Motor neuron (in vitro differentiated cells): ENCODE measurements around the gene BOLA2B. TPM values are rescaled to one million over a fixed set of nuclear protein-coding genes. Genes with fewer than 3 reads are reported as not detected.
A peak's percentile ranks its signal among the peaks of the same experiment; 100 is the strongest.

Experiments
- ATAC-seq, 8 experiments: fragments of 200-7000 bp; cut with Tn5 transposase; replicated peaks in 6 of 8; 2 replicates each; pipeline ENCODE4 v1.8.0; 2021; ENCODE audit warnings: mild to moderate bottlenecking in 8 of 8, moderate library complexity in 8 of 8
- H3K27ac ChIP-seq, 2 donors: fragments of 250-450 bp; sonication (Bioruptor Pico); 2 replicates each; pipeline ENCODE4 v1.9.0; 2021; ENCODE audit warnings: antibody characterized with exemption in 2 of 2, mild to moderate bottlenecking in 2 of 2, moderate library complexity in 1 of 2
- H3K4me1 ChIP-seq, 2 donors: fragments of 250-450 bp; sonication (Bioruptor Pico); replicated peaks in 1 of 2; 2 replicates each; pipeline ENCODE4 v1.6.1; 2021; ENCODE audit warnings: antibody characterized with exemption in 2 of 2, mild to moderate bottlenecking in 2 of 2, moderate library complexity in 1 of 2
- H3K4me3 ChIP-seq, 5 donors: fragments of 250-450 bp; sonication (Bioruptor Pico); 2 replicates each; pipeline ENCODE4 v1.9.0; 2021; ENCODE audit warnings: antibody characterized with exemption in 5 of 5, mild to moderate bottlenecking in 5 of 5, moderate library complexity in 4 of 5
- WGBS, 10 experiments: fragments of 450-650 bp; shearing (Covaris generic); methylation state at CpG; one replicate each; pipeline ENCODE4 v1.0.0; 2022; 5-methylcytosine and 5-hydroxymethylcytosine counted together
- in situ Hi-C, 9 experiments: fragments of 400-800 bp; cut with MboI; loops; one replicate each; pipeline ENCODE4 v1.15.0; 2021; ENCODE audit warnings: low sequenced_read_pairs in 9 of 9, low pct_unique_long_range_greater_than_20kb in 2 of 9; ENCODE audit not compliant: unreplicated experiment in 9 of 9
- total RNA-seq, 8 experiments: library from RNA; unstranded; fragments of 300-600 nt; gene quantifications; 2 replicates each; pipeline versions ENCODE4 v1.2.3 to v1.2.4, GENCODE V29; 2022

BOLA2B gene
- total RNA-seq, 8 experiments from 2014 or later, result 80.6 to 216 (median 144) TPM

DNA sequence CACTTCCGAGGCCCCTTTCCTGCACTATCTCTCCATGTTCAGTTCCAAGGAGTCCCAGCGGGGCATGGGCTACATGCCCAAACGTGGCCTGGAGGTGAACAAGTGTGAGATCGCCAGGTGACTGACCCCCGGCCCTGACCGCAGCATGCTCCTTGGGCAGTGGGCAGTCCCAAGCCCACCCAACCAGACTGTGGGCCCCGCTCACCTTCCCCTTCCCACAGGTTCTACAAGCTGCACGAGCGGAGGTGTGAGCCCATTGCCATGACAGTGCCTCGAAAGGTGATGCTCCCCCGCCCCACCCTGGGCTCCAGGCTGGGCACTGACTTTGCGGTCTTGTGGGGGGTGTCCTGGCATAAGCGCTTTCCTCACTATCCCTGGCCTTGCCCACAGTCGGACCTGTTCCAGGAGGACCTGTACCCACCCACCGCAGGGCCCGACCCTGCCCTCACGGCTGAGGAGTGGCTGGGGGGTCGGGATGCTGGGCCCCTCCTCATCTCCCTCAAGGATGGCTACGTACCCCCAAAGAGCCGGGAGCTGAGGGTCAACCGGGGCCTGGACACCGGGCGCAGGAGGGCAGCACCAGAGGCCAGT, 5.4 kb downstream of the BOLA2B start:
- Histone ChIP-seq H3K4me3 (no peak overlapping the region), H3K4me1 (peaks cover 11 to 12% of the 10 kb centered on the region in 2 donors), H3K27ac (no peak overlapping the region)
- no peak for ATAC-seq
- in situ Hi-C loops, result no loop called here
- 80 to 92% methylated on average over 2 to 7 of the region's 23 CpGs; no CpG with 5 or more reads in 8 of the 10 experiments for WGBS, 10 experiments

DNA sequence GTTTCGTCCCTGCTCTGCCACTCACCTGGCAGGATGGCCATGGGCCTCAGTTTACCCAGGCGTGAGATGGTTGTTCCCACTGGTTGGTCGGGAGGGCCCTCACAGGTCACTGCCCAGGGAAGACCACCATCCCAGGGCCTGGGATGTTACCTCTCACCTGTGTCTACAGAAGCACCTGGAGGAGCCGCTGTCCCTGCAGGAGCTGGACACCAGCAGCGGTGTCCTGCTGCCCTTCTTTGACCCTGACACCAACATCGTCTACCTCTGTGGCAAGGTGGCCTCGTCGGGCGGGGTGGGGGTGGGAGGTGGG, 6.0 kb downstream of the BOLA2B start:
- in situ Hi-C loops, result no loop called here
- peaks cover 11 to 17% of the 10 kb centered on the region in 2 donors for H3K4me1 ChIP-seq
- WGBS, 10 experiments, result 60% methylated on average over 1 of the region's 9 CpGs; no CpG with 5 or more reads in 9 of the 10 experiments

GRCh38 chr16:30186782-30187555, 6.5 kb downstream of the BOLA2B start:
- peak in 1 of 8 experiments; percentile 5 for ATAC-seq
- no peak overlapping the region for H3K27ac ChIP-seq
- no peak overlapping the region for H3K4me3 ChIP-seq
- peaks cover 11 to 17% of the 10 kb centered on the region in 2 donors for H3K4me1 ChIP-seq
- in situ Hi-C loops, result no loop called here
- WGBS, 10 experiments, result 20 to 100% (median 70%) methylated on average over 1 to 11 of the region's 36 CpGs; no CpG with 5 or more reads in 5 of the 10 experiments

More for the DNA sequence above, 6.0 kb downstream of the BOLA2B start:
- no peak overlapping the region for H3K4me3 ChIP-seq
- H3K27ac ChIP-seq, result no peak overlapping the region
- no peak for ATAC-seq

- ATAC-seq, result no peak
- no CpG with 5 or more reads among the region's 9 CpGs for WGBS, 10 experiments
- in situ Hi-C loops, result no loop called here
- Histone ChIP-seq H3K27ac (no peak overlapping the region), H3K4me1 (peaks cover 11 to 17% of the 10 kb centered on the region in 2 donors), H3K4me3 (no peak overlapping the region)
These were observed 7.1 kb downstream of the BOLA2B start for GRCh38 chr16:30186444-30186781.

GRCh38 chr16:30185683-30186421, 7.6 kb downstream of the BOLA2B start:
- ATAC-seq, result no peak
- no peak overlapping the region for H3K27ac ChIP-seq
- in situ Hi-C loops, result no loop called here
- peaks cover 11 to 17% of the 10 kb centered on the region in 2 donors for H3K4me1 ChIP-seq
- no CpG with 5 or more reads among the region's 15 CpGs for WGBS, 10 experiments
- H3K4me3 ChIP-seq, result no peak overlapping the region

- H3K27ac ChIP-seq, result no peak overlapping the region
- peak overlapping the region in 2 of 5 donors; percentile 47 to 83 for H3K4me3 ChIP-seq
- no peak for ATAC-seq
- H3K4me1 ChIP-seq, result peaks cover 11 to 17% of the 10 kb centered on the region in 2 donors
- WGBS, 10 experiments, result 83 to 100% methylated on average over 1 to 2 of the region's 13 CpGs; no CpG with 5 or more reads in 8 of the 10 experiments
- in situ Hi-C loops, result no loop called here
These were observed 8.4 kb downstream of the BOLA2B start for GRCh38 chr16:30184891-30185682.

DNA sequence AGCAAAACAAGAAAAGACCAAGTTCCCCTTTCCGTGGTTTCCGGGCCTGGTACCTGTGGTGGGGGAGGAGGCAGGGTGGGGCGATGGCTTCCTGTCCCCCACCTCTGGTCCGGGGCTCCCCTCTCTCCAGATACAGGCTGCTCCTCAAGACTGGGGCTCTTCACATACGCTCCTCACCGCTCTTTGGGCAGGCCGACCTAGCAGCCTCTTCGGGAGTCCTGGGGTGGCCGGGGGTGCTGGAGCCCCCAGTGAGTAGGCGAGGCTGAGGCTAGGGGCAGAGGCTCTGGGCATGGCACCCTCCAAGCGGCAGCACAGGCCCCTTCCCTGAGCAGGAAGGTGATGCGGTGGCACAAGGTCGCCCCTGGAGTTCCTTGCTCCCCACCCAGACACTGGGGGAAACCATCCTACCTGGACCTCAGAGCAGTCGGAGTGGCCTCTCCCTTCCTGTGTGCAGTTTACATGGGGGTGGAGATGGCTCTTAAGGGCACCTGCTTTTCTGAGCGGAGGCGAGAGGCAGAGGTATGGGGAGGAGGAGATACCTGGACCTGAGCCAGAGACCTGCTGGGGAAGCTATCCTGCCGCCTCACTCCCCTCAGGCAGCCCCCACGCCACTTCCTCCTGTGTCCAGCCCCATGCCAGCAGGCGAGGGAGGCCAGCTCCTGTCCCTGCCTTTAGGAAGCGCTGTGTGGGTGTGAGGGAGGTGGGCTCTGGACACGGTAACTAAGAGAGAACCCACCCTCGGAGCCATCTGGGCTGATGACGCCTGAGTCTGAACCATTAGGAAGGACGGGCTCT, 9.2 kb downstream of the BOLA2B start:
- ATAC-seq, result no peak
- in situ Hi-C loops, result no loop called here
- H3K4me3 ChIP-seq, result peak overlapping the region; percentile 46 to 83 (median 50)
- WGBS, 10 experiments, result 8 to 100% (median 42%) methylated on average over 1 to 3 of the region's 24 CpGs; no CpG with 5 or more reads in 5 of the 10 experiments
- H3K27ac ChIP-seq, result no peak overlapping the region
- H3K4me1 ChIP-seq, result peaks cover 11 to 17% of the 10 kb centered on the region in 2 donors

DNA sequence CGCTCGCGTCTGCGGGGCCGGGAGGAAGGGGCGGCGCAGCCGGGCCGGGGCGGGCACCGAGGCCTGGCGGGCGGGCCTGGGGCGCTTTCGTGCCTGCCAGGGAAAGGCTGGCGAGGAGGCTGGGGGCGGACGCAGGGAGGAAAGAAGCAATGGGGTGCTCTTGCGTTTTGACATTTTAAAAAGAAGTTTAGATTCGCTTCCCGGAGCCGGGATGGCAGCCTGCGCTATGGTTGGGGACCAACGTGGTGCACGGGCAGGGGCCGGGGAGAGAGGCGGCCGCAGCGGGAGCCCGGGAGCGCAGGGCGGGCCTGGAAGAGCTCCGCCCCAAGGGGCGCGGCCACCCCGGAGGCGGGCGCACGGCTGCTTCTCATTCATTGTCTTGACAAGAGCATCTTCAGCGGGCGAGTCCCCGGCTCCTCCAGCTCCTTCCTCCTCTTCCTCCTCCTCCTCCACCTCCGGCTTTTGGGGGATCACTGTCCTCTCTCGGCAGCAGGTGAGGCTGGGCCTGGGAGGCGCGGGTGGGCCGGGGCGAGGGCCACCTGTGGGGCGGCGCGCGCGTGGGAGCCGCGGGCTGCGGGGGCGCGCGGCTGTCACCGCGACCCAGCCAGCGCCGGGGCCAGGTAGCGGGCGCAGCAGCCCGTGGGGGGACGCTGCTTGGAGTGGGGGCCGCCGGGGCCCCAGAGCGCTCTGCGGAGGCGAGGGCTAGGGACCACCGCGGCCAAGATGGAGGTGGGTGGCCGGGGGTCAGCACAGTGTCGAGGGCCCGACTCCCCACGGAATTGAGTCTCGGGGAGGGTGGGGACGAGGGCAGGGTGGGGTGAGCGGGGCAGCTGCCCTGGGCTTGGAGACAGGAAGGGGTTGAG, 10.0 kb downstream of the BOLA2B start, which contains the start of gene CORO1A:
CORO1A (plus strand) TSS at position 370 of the 863 bp plus-strand sequence. CDS start 1,608 bp downstream, outside the sequence.
- H3K4me3 ChIP-seq, result peak within 1 kb of the TSS; percentile 46 to 83 (median 50)
- H3K4me1 ChIP-seq, result peaks cover 11 to 17% of the 10 kb centered on the region in 2 donors
- ATAC-seq, result peak; percentile 90 to 96 (median 94)
- in situ Hi-C loops, result no loop called here
- WGBS, 10 experiments, result no CpG with 5 or more reads among the region's 81 CpGs
- peak within 1 kb of the TSS; percentile 44 to 62 for H3K27ac ChIP-seq

GRCh38 chr16:30180741-30181140, 12.7 kb downstream of the BOLA2B start:
- Histone ChIP-seq H3K4me1 (peaks cover 11 to 16% of the 10 kb centered on the region in 2 donors), H3K27ac (no peak overlapping the region), H3K4me3 (no peak overlapping the region)
- ATAC-seq, result no peak
- 40 to 60% methylated on average over 1 of the region's 3 CpGs; no CpG with 5 or more reads in 8 of the 10 experiments for WGBS, 10 experiments
- in situ Hi-C loops, result no loop called here

DNA sequence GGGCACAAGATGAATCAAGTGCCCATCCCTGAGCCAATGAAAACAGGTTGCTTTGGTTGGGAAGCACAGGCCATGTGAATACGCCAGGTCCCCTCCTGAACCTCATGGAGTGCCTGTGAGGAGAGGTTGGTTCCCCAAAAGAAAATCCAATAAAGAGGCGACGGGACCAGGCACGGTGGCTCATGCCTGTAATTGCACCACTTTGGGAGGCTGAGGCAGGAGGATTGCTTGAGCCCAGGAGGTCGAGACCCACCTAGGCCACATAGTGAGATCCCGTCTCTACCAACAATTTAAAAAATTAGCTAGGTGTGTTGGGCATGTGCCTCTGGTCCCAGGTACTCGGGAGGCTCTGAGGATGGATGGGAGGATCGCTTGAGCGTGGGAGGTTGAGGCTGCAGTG, 13.5 kb downstream of the BOLA2B start:
- ATAC-seq, result no peak
- 61 to 100% (median 74%) methylated on average over 1 to 5 of the region's 9 CpGs; no CpG with 5 or more reads in 4 of the 10 experiments for WGBS, 10 experiments
- in situ Hi-C loops, result no loop called here

DNA sequence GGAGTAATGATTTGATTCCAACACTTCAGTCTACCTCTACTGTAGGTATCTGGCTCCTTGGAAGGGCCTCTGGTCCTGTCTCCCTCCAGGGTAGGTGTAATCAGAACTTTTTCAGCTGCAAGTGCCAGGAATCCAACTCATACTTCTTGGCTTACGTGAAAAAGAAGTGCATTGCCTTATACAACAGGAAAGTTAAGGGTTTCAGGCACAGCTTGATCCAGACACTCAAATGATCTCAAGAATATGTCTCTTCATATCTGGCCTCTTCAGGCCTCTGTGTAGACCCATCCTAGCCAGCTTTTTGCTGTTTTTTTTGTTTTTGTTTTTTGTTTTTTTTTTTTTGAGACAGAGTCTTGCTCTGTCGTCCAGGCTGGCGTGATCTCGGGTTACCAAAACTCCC, 14.3 kb downstream of the BOLA2B start:
- in situ Hi-C loops, result no loop called here
- Histone ChIP-seq H3K27ac (no peak overlapping the region), H3K4me1 (peaks cover 0 to 6% of the 10 kb centered on the region in 2 donors), H3K4me3 (no peak overlapping the region)
- WGBS, 10 experiments, result 44 to 100% (median 90%) methylated on average over 1 to 4 of the region's 4 CpGs; no CpG with 5 or more reads in 1 of the 10 experiments
- no peak for ATAC-seq

More for the DNA sequence above, 13.5 kb downstream of the BOLA2B start:
- no peak overlapping the region for H3K4me3 ChIP-seq
- no peak overlapping the region for H3K27ac ChIP-seq
- peaks cover 6 to 10% of the 10 kb centered on the region in 2 donors for H3K4me1 ChIP-seq
